Bronchial epithelial cell (primary cell): ENCODE results near the gene CGNL1. TPM values are rescaled to one million over a fixed set of nuclear protein-coding genes. Genes with fewer than 3 reads are reported as not detected.
A peak's percentile ranks its signal among the peaks of the same experiment; 100 is the strongest.

ENCODE experiments used
- DNase-seq: peaks from one replicate; pipeline ENCODE4 v3.0.0-alpha.2; 2010; ENCODE audit warnings: low read depth
- FAIRE-seq: peaks from 2 replicates; lab custom pipeline; 2011; peaks lifted over from hg19 to GRCh38; lab: Jason Lieb, UNC
- H3K27me3 ChIP-seq: 2 replicates; pipeline ENCODE4 v1.5.1; 2011; ENCODE audit warnings: low read length; ENCODE audit not compliant: control insufficient read depth, insufficient read depth
- H3K36me3 ChIP-seq: 2 replicates; pipeline ENCODE4 v1.5.1; 2011; ENCODE audit warnings: low read length; ENCODE audit not compliant: control insufficient read depth, insufficient read depth
- H3K4me3 ChIP-seq: 2 replicates; pipeline ENCODE4 v1.5.1; 2011; ENCODE audit warnings: mild to moderate bottlenecking, low read depth, low read length, control low read depth
- total RNA-seq: library from RNA; depleted of rRNA; stranded (reverse); fragments of >200 nt; gene quantifications from 2 replicates; pipeline ENCODE4 v1.2.1, GENCODE V29; 2014
- TF ChIP-seq, protein P1 (sequence below): IDR thresholded peaks from 2 replicates; pipeline ENCODE4 v1.5.1; 2011; ENCODE audit warnings: mild to moderate bottlenecking, moderate library complexity, low read length, control low read depth, inconsistent platforms; ENCODE audit not compliant: insufficient read depth, severe bottlenecking

Gene CGNL1
- total RNA-seq, 1 donor from 2014 or later, result 0.53 TPM

DNA sequence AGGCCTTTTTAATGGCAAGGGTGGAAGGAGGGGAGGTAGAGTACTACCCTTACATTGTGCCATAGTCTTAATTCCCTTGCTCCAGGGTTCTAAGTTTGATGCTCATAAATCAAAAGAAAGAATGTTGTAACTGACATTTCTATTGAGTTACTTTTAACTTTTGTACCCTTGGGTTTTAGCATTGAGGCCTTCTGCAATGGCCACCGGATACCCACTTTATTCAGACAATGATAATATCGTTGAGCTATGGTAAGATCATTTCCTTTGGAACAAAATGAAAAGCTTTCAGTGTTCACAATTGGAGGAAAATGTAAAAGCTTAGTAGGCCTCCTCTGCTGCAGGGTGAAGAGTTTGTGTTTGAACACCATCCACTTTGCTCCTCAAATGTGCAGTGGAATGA is 16.8 kb downstream of the CGNL1 start:
- Histone ChIP-seq H3K27me3 (no peaks in the 10 kb centered on the region), H3K36me3 (no peaks in the 10 kb centered on the region), H3K4me3 (no peak overlapping the region)
- no peak for DNase-seq
- TF ChIP-seq, protein P1, sequence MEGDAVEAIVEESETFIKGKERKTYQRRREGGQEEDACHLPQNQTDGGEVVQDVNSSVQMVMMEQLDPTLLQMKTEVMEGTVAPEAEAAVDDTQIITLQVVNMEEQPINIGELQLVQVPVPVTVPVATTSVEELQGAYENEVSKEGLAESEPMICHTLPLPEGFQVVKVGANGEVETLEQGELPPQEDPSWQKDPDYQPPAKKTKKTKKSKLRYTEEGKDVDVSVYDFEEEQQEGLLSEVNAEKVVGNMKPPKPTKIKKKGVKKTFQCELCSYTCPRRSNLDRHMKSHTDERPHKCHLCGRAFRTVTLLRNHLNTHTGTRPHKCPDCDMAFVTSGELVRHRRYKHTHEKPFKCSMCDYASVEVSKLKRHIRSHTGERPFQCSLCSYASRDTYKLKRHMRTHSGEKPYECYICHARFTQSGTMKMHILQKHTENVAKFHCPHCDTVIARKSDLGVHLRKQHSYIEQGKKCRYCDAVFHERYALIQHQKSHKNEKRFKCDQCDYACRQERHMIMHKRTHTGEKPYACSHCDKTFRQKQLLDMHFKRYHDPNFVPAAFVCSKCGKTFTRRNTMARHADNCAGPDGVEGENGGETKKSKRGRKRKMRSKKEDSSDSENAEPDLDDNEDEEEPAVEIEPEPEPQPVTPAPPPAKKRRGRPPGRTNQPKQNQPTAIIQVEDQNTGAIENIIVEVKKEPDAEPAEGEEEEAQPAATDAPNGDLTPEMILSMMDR, result no peak
- no peak for FAIRE-seq

- Histone ChIP-seq H3K4me3 (no peak overlapping the region), H3K36me3 (no peaks in the 10 kb centered on the region), H3K27me3 (no peaks in the 10 kb centered on the region)
- no peak for FAIRE-seq
- TF ChIP-seq, protein P1, result no peak
- peak; percentile 59 for DNase-seq
These were observed 19.0 kb downstream of the CGNL1 start for GRCh38 chr15:57395292-57395691.

- DNase-seq (no peak), FAIRE-seq (no peak)
- TF ChIP-seq, protein P1, result no peak
- no peaks in the 10 kb centered on the region for H3K27me3 ChIP-seq
- no peak overlapping the region for H3K4me3 ChIP-seq
- H3K36me3 ChIP-seq, result no peaks in the 10 kb centered on the region
These were observed 22.0 kb downstream of the CGNL1 start for GRCh38 chr15:57398336-57398735.

GRCh38 chr15:57401546-57401945 is 25.2 kb downstream of the CGNL1 start:
- H3K36me3 ChIP-seq, result no peaks in the 10 kb centered on the region
- TF ChIP-seq, protein P1, result no peak
- no peaks in the 10 kb centered on the region for H3K27me3 ChIP-seq
- DNase-seq (peak; percentile 7), FAIRE-seq (peak; percentile 88)
- H3K4me3 ChIP-seq, result no peak overlapping the region

- no peak for FAIRE-seq
- TF ChIP-seq, protein P1, result no peak
These were observed 26.7 kb downstream of the CGNL1 start for GRCh38 chr15:57403017-57403416.

More at GRCh38 chr15:57403017-57403416, 26.7 kb downstream of the CGNL1 start:
- Histone ChIP-seq H3K4me3 (no peak overlapping the region), H3K27me3 (no peaks in the 10 kb centered on the region), H3K36me3 (no peaks in the 10 kb centered on the region)
- no peak for DNase-seq
